C1 segment of cervical spinal cord (tissue), 14 donors: ENCODE data around the gene ST6GALNAC1.
A peak's percentile ranks its signal among the peaks of the same experiment; 100 is the strongest.
"Not testable (repeated sequence)": the region's sequence is repeated elsewhere in the genome, so short reads cannot be mapped to it uniquely, and the experiment has no call there.

Experiments used
- DNase-seq, 14 donors: peaks; one replicate each; lab custom pipeline; 2025; lab: John Stamatoyannopoulos, UW

Gene ST6GALNAC1

GRCh38 chr17:76612465-76612864, 31.1 kb downstream of the ST6GALNAC1 start:
- no peak for DNase-seq

GRCh38 chr17:76611758-76612157, 31.8 kb downstream of the ST6GALNAC1 start:
- DNase-seq = no peak

GRCh38 chr17:76611080-76611749, 32.3 kb downstream of the ST6GALNAC1 start:
- DNase-seq = not testable (repeated sequence)

- not testable (repeated sequence) for DNase-seq
These were observed 36.9 kb downstream of the ST6GALNAC1 start for GRCh38 chr17:76606685-76607084.

GRCh38 chr17:76601065-76601464, 42.5 kb downstream of the ST6GALNAC1 start:
- no peak for DNase-seq

GRCh38 chr17:76599694-76600460, 43.7 kb downstream of the ST6GALNAC1 start:
- no peak for DNase-seq

GRCh38 chr17:76598004-76598439, 45.5 kb downstream of the ST6GALNAC1 start:
- peak in 8 of 14 donors; percentile 2 to 55 (median 26) for DNase-seq

- DNase-seq = no peak
These were observed 46.2 kb downstream of the ST6GALNAC1 start for GRCh38 chr17:76597156-76598003.

GRCh38 chr17:76594690-76595089, 48.9 kb downstream of the ST6GALNAC1 start:
- DNase-seq = no peak

GRCh38 chr17:76593959-76594358, 49.6 kb downstream of the ST6GALNAC1 start:
- DNase-seq = no peak

GRCh38 chr17:76593384-76593826, 50.2 kb downstream of the ST6GALNAC1 start:
- no peak for DNase-seq

- no peak for DNase-seq
These were observed 55.4 kb downstream of the ST6GALNAC1 start for GRCh38 chr17:76588182-76588581.

- no peak for DNase-seq
These were observed 56.6 kb downstream of the ST6GALNAC1 start for GRCh38 chr17:76586741-76587487.

- peak in 4 of 14 donors; percentile 9 to 49 (median 38) for DNase-seq
These were observed 57.6 kb downstream of the ST6GALNAC1 start, which contains the start of gene ST6GALNAC2 for GRCh38 chr17:76585649-76586593. Gene ST6GALNAC2, minus strand, starts transcription at chr17:76585860. Its CDS starts 52 bp downstream, at chr17:76585808.

GRCh38 chr17:76585033-76585648, 58.4 kb downstream of the ST6GALNAC1 start:
- no peak for DNase-seq

GRCh38 chr17:76584427-76585032, 59.0 kb downstream of the ST6GALNAC1 start:
- no peak for DNase-seq

GRCh38 chr17:76582660-76583059, 60.9 kb downstream of the ST6GALNAC1 start:
- no peak for DNase-seq

- no peak for DNase-seq
These were observed 62.0 kb downstream of the ST6GALNAC1 start for GRCh38 chr17:76581515-76581914.

- no peak for DNase-seq
These were observed 64.3 kb downstream of the ST6GALNAC1 start for GRCh38 chr17:76579281-76579680.
